ENCODE measurements around the gene BTNL8.

Gene BTNL8

GRCh38 chr5:180970336-180970735, 71.4 kb downstream of the BTNL8 start:
- DNase-seq, result no peak

- DNase-seq, result no peak
Observed at GRCh38 chr5:180970875-180971274, 71.9 kb downstream of the BTNL8 start.

- no peak for DNase-seq
Observed at GRCh38 chr5:180974612-180975315, 75.8 kb downstream of the BTNL8 start.

GRCh38 chr5:180975338-180975737, 76.4 kb downstream of the BTNL8 start:
- DNase-seq, result no peak

- no peak for DNase-seq
Observed at GRCh38 chr5:180976518-180976917, 77.6 kb downstream of the BTNL8 start.

GRCh38 chr5:180977852-180978251, 78.9 kb downstream of the BTNL8 start:
- DNase-seq, result no peak

DNA sequence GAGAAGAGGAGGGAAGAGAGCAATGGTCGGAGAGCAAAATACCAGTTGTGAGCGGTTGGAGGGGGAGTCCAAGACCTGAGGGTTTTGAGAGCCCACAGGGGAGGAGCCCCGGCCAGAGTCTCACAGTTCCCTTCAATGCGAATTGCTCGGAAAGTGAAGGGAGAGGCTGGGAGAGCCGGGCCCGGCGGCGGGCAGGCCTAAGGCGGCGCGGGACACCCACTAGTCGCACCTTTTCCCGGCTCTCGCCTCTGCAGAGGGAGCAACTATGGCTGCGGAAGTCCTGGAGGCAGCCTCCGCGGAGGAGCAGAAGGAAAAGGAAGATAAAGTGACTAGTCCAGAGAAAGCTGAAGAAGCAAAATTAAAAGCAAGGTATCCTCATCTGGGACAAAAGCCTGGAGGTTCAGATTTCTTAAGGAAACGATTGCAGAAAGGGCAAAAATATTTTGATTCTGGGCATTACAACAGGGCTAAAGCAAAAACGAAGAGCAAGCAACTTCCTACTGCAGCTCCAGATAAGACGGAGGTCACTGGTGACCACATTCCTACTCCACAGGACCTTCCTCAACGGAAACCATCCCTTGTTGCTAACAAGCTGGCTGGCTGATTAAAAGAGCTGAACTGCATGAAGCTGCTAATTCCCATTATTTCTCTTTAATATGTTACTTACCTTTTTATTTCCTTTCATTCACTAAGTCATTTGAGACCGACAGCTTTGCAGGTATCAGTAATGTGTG, 83.2 kb downstream of the BTNL8 start:
- DNase-seq, result no peak

DNA sequence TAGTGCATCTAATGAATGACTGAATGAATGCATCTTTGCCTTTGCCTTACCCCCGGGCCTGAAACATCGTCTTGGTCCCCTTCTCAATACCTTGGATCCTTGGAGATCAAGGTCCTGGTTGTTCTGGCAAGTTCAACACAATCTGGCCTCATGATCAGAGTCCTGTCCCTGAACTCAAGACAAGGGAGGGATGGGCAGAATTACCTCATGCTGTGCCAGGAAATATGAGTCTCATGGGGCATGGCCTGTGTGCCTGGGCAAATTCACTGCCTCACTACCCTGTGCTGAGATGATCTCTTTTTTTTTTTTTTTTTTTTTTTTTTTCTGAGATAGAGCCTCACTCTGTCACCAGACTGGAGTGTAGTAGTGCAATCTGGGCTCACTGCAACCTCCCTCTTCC, 89.1 kb downstream of the BTNL8 start:
- DNase-seq, result no peak

GRCh38 chr5:180988592-180988991, 89.6 kb downstream of the BTNL8 start, which contains the start of gene BTNL3:
BTNL3 (plus strand) TSS chr5:180988846; CDS start chr5:180989029, 183 bp downstream.
- no peak for DNase-seq

DNA sequence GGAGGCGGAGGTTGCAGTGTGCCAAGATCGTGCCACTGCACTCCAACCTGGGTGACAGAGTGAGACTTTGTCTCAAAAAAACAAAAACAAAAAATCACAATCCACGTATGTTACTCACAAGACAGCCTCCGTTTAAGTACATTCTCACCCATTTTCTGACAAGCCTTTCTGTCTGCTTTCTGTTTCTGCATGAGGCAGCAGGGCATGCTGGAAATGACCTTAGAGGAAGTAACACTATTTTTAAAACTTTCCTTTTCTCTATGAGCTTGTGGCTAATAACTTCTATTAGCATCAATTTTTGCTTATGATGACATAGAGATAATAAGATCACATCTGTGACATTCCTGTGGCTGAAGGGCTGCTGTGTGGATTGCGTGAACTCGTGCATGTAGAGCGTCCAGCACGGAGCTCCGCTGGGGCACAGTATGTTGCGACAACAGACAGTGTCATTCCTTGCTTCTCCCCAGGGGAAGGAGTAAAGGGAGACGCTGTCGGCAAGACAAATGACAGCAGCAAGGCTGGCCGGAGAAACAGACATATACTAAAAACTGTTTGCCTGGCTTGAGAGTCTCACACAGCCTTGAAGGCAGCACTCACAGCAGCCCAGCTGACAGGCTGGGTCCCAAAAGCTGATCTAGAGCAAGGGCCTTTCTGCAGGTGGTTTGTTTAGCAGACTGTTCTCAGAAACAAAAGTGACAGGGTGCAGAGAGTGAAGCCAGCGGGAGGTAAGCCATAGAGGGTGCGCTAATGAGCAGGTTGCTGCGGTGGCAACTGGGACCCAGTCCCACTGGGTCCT, 91.3 kb downstream of the BTNL8 start:
- DNase-seq, result no peak

DNA sequence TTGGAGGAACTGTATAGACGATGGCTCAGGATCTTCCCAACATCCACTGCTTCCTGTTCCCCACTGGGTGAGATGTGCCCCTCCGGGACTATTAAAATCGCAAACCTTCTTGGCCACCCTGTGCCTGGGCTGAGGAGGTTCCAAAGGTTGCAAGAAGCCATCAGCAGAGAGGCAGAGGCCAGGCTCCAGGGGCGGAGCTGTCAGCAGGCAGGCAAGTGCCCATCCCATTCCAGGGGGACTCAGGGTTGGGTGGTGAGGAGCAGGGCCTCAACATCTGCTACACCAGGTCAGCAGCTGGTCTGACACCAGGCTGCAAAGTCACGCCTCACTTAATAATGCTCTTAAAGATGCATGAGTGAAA, 91.9 kb downstream of the BTNL8 start:
- no peak for DNase-seq

All from C1 segment of cervical spinal cord (tissue), 14 donors.